Activated CD4-positive, CD25-positive, alpha-beta regulatory T cell (primary cell): ENCODE data around the gene SUN1.

Experiments
- DNase-seq, 4 experiments: peaks; one replicate each; lab custom pipeline; 2025; lab: John Stamatoyannopoulos, UW

The SUN1 gene

DNA sequence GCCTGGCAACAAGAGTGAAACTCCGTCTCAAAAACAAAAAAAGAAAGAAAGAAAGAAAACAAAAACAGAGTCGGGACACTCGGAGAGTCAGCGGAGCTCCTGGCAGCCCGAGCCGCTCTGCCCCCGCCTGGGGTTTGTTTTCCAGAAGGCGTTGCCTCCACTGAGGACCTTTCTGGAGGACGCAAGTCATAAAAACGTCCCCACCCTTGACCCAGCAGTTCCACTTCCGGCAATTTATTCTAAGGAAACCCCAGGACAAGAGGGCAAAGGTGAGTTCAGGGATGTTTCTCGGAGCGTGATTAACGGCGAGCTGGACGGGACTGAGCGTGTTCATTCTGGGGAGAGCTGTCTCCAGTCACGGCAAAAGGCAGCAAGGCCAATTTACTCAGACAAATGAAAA, 27.0 kb upstream of the SUN1 start:
- no peak for DNase-seq

GRCh38 chr7:815284-816216, 16.7 kb upstream of the SUN1 start:
- DNase-seq, result no peak

DNA sequence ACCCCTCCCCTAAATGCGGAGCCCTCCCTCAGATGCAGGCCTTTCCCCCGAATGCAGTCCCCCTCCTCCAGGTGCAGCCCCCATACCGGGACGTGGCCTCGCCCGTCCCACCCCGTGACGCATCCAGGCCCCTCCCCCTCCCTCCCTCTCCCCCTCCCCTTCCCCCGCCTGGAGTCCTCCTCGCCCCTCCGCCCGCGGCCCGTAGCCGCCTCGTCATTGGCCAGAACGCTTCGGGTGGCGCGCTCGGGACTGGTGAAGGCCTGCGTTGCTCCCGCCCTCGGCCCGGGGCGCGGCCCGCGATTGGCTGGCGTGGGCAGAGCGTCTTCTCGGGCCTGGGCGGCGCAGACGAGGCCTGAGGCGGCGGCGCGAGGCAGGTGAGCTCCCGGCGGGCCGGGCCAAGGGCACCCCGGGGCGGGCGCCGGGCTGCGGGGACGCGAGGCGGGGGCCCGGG, 16.0 kb upstream of the SUN1 start:
- DNase-seq, result peak; percentile 90 to 97 (median 96)

DNA sequence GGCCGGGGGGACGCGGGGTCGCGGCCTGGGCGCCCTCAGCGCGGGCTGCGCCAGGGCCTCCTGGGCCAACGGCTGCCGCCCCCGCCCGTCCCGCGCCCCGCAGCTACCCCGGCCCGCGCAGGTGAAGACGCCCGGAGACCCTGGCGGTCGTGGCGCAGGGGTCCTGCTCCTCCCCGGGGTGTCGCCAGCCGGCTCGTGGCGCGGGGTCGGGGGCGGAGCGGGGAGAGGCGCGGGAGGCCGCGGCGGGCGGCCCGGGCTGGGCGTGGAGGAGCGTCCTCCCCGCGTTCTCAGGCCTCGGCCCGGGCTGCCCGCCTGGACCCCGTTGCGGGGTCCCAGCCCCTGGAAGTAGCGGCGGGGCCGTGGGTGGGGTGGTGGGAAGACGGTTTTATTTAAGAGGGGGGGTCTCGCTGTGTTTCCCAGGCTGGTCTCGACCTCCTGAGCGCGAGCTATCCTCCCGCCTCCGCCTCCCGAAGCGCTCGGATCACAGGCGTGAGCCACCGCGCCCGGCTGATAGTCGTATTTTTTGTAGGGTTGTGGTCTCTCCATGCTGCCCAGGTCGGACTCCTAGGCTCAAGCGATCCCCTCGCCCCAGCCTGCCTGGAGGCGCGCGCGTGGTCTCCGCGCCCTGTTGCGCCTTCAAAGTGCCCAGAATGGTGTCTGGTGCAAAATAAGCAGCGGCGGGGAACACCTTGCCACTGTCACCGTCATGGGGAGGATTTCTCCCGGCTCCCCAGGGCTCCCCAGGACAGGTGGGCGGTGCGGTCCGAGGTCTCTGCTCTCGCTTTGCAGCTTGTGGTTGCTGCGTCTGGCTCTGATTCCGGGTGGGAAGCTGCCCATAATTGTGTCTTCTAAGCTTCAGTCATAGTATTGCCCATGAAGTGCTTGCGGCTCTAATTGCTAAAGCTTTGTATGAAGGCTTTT, 15.3 kb upstream of the SUN1 start:
- no peak for DNase-seq

DNA sequence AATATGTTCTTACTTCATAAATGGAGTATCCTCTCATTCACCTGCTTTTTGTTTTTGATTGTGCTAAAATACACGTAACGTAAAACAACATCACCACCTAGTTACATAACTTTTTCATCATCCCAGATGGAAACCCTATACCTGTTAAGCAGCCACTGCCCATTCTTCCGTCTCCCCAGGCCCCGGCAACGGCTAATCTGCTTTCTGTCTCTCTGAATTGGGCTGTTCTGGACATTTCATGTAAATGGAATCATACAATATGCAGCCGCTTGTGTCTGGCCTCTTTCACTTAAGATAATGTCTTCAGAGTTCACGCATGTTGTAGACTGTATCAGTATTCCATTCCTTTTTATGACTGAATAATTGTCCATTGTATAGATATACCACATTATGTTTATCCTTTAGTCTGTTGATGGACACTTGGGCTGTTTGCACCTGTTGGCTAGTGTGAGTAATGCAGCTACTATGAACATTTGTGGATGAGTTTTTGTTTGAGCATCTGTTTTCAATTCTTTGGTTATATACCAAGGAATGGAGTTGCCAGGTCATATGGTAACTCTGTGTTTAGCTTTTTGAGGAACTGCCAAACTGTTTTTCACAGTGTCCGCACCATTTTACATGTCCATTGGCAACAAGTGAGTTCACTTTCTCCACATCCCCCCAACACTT, 14.1 kb upstream of the SUN1 start:
- no peak for DNase-seq

DNA sequence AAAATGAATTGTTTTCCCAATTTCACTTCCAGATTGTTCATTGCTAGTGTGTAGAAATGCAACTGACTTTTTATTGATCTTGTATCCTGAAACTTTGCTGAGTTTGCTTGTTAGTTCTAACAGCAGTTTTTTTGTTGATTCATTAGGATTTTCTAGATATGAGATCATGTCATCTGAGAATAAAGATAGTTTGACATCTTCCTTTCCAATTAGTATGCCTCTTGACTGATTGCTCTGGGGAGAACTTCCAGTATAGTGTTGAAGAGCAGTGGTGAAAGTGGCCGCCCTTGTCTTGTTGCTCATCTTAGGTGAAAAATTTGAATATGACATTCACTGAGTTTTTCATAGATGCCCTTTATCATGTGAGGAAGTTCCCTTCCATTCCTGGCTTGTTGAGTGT, 11.9 kb upstream of the SUN1 start:
- no peak for DNase-seq

DNA sequence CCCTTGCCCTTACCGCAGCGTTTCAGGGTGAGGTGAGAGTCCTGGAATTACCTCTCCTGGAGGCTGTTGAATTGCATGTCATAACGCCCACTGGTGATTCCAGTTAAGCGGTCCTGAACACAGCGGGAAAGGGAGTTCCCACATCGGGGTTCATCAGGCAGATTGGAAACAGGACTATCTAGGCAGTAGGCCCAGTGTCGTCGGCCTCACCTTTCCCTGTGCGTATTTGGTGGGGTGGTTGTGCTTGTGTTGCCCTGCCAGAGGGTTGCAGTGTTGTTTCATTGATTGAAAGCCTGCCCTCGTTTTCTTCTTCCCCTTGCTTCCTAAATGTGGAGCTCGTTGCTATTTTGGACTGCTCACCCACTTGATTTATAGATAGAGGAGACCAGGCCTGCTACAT, 10.6 kb upstream of the SUN1 start:
- DNase-seq, result no peak

DNA sequence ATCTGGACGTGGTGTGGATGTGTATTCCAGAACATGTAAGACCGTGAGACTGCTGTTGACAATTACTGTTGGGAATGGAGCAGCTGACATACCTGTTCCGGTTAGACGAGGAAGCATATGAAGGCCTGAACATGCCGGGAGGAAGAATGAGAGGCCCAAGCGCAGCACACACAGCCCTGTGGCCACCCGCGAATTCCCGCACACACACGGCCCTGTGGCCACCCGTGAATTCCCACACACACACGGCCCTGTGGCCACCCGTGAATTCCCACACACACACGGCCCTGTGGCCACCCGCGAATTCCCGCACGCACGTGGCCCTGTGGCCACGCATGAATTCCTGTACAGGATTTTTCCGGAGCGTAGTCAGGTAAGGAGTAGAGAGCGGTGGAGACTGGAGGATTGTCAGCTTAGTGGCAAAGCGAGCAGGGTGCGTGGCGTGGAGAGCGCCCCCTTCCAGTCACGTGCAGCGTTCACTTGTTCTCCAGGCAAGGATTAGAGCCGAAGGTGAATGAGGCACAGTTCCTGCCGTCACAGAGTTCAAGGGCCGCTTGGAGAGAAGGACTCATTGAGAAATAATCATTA, 9.5 kb upstream of the SUN1 start:
- no peak for DNase-seq

GRCh38 chr7:823649-824048, 8.6 kb upstream of the SUN1 start:
- DNase-seq, result no peak

GRCh38 chr7:824081-824480, 8.2 kb upstream of the SUN1 start:
- DNase-seq, result no peak

GRCh38 chr7:824664-825063, 7.6 kb upstream of the SUN1 start:
- no peak for DNase-seq

DNA sequence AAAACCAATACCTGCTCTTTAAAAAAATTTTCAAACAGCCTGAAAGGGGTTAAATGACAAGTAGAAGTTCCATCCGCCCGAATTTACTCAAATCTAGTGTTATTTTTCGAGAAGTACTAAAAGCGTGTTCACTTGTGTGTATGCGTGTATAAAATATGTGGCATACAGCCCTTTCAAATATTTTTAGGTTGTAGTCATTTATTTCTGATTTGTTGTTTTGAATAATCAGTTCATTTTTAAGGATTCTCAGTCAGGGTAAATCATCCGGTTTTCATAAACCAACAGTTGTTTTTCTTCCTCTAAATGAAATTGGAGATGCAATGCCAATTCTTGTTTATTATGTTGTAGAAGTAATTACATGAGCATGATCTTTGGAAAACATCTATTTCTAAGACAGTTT, 6.9 kb upstream of the SUN1 start:
- no peak for DNase-seq

GRCh38 chr7:826230-826917, 5.9 kb upstream of the SUN1 start:
- no peak for DNase-seq

DNA sequence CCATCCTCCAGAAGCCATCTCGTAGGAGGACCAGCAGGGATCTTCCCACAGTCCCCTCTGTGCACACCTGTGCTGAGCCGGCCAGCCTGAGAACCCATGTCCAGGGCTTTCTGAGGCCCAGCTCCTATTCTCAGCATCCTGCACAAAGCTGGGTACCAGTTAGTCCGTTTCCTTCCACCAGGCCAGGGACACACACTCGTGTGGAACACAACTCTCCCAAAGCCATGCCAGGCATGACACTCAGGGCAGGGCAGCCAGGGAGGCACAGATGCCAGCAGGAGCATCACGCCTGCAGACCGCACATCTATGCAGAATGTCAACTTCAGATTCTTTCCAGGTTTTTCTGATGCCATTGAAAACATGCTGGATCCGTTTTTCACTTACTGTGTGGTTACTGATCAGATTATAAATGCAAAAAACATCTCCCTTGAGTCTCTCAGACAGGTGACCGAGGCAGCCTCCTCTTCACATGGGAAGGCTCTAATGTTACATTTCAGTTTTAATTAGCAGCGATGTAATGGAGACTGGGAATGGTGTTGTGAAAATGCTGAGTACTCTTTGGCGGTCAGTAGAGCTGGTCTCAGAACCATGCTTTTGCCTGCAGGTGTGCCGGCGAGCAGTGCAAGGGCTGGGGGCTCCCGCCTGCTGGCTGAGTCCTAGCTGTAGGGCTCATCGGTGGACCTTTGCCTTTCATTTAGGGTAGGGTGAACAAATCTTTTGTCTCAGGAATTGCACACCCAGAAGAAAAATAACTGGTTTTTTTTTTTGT, 3.3 kb upstream of the SUN1 start:
- DNase-seq, result no peak

- DNase-seq, result no peak
Observed at GRCh38 chr7:830069-830468, 2.2 kb upstream of the SUN1 start.

DNA sequence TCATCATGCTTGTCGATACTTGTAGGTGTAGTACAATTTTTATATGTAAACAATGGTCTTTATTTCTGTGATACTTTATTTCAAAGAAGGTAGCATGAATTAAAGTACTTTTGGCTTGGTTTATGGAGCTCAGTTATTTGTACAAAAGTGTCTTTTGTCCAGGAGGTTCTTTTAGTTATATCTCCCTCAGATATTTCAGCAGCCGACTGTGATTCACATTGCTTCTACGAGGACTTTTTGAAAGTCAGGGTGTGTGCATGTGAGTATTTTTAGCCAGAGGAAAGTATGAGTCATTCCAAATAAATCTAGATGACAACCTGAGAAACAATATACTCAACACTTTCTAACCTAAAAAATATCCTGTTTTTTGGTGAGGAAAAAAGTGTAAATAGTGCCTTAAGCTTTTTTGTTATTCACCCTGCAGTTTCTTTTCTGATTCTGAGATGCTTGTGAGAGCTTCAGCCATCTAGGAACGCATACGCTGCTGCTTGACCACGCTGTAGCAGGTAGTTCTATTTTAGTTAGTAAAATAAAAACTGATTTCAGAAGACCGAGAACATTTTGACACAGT, 595 bp upstream of the SUN1 start:
- DNase-seq, result no peak

GRCh38 chr7:832968-833424, 720 bp downstream of the SUN1 start:
- DNase-seq, result no peak

- DNase-seq, result no peak
Observed at GRCh38 chr7:833601-834258, 1.5 kb downstream of the SUN1 start.

DNA sequence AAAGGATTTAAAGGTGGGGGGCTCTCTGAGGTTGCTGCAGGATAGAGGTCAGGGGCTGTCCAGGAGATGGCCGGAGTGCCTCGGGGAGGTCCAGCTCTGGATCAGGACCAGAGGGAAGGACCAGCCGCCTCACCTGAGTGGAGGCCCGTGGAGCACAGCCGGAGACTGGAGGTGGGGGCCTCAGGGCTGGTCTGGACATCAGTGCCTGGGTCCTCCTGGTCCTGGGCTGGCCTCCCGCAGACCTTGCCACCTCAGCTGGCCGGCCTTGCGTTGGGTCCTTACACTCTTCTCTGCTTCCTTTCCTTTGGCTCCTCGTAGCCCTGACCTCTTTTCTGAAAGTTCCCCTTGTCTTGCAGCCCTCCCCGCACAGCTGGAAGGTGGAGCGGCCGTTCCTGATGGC, 2.0 kb downstream of the SUN1 start:
- DNase-seq, result no peak

- DNase-seq, result no peak
Observed at GRCh38 chr7:835021-835420, 2.7 kb downstream of the SUN1 start.
